ENCODE results near the gene MUC4.
"Not testable (repeated sequence)": the region's sequence is repeated elsewhere in the genome, so short reads cannot be mapped to it uniquely, and the experiment has no call there.

- TF ChIP-seq CTCF, POLR2A (IDR thresholded peaks at IDR 0.05): not testable (repeated sequence)
Observed at GRCh38 chr3:195824425-195825190, 12.9 kb upstream of the MUC4 start.

Data from testis (tissue), 2 donors.